H9 (cell line): ENCODE data around the gene TUBA1A. TPM values are rescaled to one million over a fixed set of nuclear protein-coding genes. Genes with fewer than 3 reads are reported as not detected.

ENCODE experiments used
- DNase-seq: peaks from one replicate; pipeline ENCODE4 v3.0.0-alpha.2; 2017
- H2AFZ ChIP-seq: one replicate; pipeline ENCODE4 v1.6.1; 2013; ENCODE audit warnings: mild to moderate bottlenecking, low read length, control low read depth, moderate library complexity
- H2AK5ac ChIP-seq: 2 replicates; pipeline ENCODE4 v1.6.1; 2013; ENCODE audit warnings: low read length, control low read depth, mixed read lengths; ENCODE audit not compliant: insufficient read length
- H2BK120ac ChIP-seq: one replicate; pipeline ENCODE4 v1.6.1; 2013; ENCODE audit warnings: low read depth, mild to moderate bottlenecking, low read length, control low read depth, inconsistent platforms; ENCODE audit not compliant: poor library complexity, severe bottlenecking
- H2BK12ac ChIP-seq: 2 replicates; pipeline ENCODE4 v1.6.1; 2013; ENCODE audit warnings: low read length, control low read depth, mixed read lengths, low read depth; ENCODE audit not compliant: insufficient read length
- H2BK15ac ChIP-seq: 2 replicates; pipeline ENCODE4 v1.6.1; 2013; ENCODE audit warnings: low read depth, low read length, control low read depth
- H2BK20ac ChIP-seq: one replicate; pipeline ENCODE4 v1.6.1; 2013; ENCODE audit warnings: low read depth, mild to moderate bottlenecking, low read length, control low read depth, inconsistent platforms; ENCODE audit not compliant: poor library complexity, severe bottlenecking
- H2BK5ac ChIP-seq: 2 replicates; pipeline ENCODE4 v1.6.1; 2013; ENCODE audit warnings: low read length, control low read depth, mixed read lengths; ENCODE audit not compliant: insufficient read length
- H3K14ac ChIP-seq: 2 replicates; pipeline ENCODE4 v1.6.1; 2013; ENCODE audit warnings: low read length, control low read depth; ENCODE audit not compliant: insufficient read depth
- H3K18ac ChIP-seq: 2 replicates; pipeline ENCODE4 v1.6.1; 2013; ENCODE audit warnings: low read depth, mild to moderate bottlenecking, mixed read lengths, low read length, control low read depth; ENCODE audit not compliant: insufficient read length
- H3K23ac ChIP-seq: 2 replicates; pipeline ENCODE4 v1.6.1; 2013; ENCODE audit warnings: low read length, control low read depth, mixed read lengths, low read depth; ENCODE audit not compliant: insufficient read length
- H3K23me2 ChIP-seq: 2 replicates; pipeline ENCODE4 v1.6.1; 2013; ENCODE audit warnings: low read depth, mild to moderate bottlenecking, mixed read lengths, low read length, control low read depth; ENCODE audit not compliant: insufficient read length, poor library complexity, severe bottlenecking
- H3K27ac ChIP-seq: 2 replicates; pipeline ENCODE4 v1.5.1; 2013; ENCODE audit warnings: low read length, control low read depth, mixed read lengths, low read depth; ENCODE audit not compliant: insufficient read length
- H3K27me3 ChIP-seq: 2 replicates; pipeline ENCODE4 v1.6.1; 2013; ENCODE audit warnings: low read length, control low read depth, inconsistent platforms; ENCODE audit not compliant: insufficient read depth
- H3K4ac ChIP-seq: 2 replicates; pipeline ENCODE4 v1.6.1; 2013; ENCODE audit warnings: low read depth, mild to moderate bottlenecking, control low read depth, inconsistent platforms, low read length, moderate library complexity
- H3K4me1 ChIP-seq: 2 replicates; pipeline ENCODE4 v1.6.1; 2013; ENCODE audit warnings: low read length, control low read depth, inconsistent platforms; ENCODE audit not compliant: insufficient read depth
- H3K4me2 ChIP-seq: 2 replicates; pipeline ENCODE4 v1.6.1; 2013; ENCODE audit warnings: low read length, control low read depth, mixed read lengths; ENCODE audit not compliant: insufficient read length, insufficient read depth
- H3K56ac ChIP-seq: 2 replicates; pipeline ENCODE4 v1.6.1; 2013; ENCODE audit warnings: low read depth, mild to moderate bottlenecking, mixed read lengths, low read length, control low read depth; ENCODE audit not compliant: insufficient read length
- H3K79me1 ChIP-seq: 2 replicates; pipeline ENCODE4 v1.6.1; 2013; ENCODE audit warnings: low read depth, mild to moderate bottlenecking, moderate library complexity, low read length, control low read depth, inconsistent platforms; ENCODE audit not compliant: insufficient read depth, poor library complexity, severe bottlenecking
- H3K79me2 ChIP-seq: 2 replicates; pipeline ENCODE4 v1.6.1; 2013; ENCODE audit warnings: low read length, control low read depth, inconsistent platforms; ENCODE audit not compliant: insufficient read depth
- H3K9ac ChIP-seq: 2 replicates; pipeline ENCODE4 v1.6.1; 2013; ENCODE audit warnings: low read length, control low read depth, mixed read lengths; ENCODE audit not compliant: insufficient read length; ENCODE audit errors: extremely low read depth
- H3K9me3 ChIP-seq: one replicate; pipeline ENCODE4 v1.6.1; 2013; ENCODE audit warnings: low read depth, low read length, inconsistent platforms; ENCODE audit not compliant: control insufficient read depth
- H3T11ph ChIP-seq: one replicate; pipeline ENCODE4 v1.6.1; 2013; ENCODE audit warnings: mild to moderate bottlenecking, low read length, control low read depth, inconsistent platforms
- H4K20me1 ChIP-seq: one replicate; pipeline ENCODE4 v1.6.1; 2013; ENCODE audit not compliant: control insufficient read depth, insufficient read length, insufficient read depth
- H4K5ac ChIP-seq: 2 replicates; pipeline ENCODE4 v1.6.1; 2013; ENCODE audit warnings: low read depth, mild to moderate bottlenecking, mixed read lengths, low read length, control low read depth; ENCODE audit not compliant: insufficient read length
- H4K8ac ChIP-seq: replicated peaks from 2 replicates; pipeline ENCODE4 v1.6.1; 2013; ENCODE audit warnings: low read length, control low read depth, mixed read lengths, low read depth; ENCODE audit not compliant: insufficient read length
- H4K91ac ChIP-seq: 2 replicates; pipeline ENCODE4 v1.6.1; 2013; ENCODE audit warnings: low read depth, mild to moderate bottlenecking, moderate library complexity, mixed read lengths, low read length, control low read depth; ENCODE audit not compliant: insufficient read length
- H3K27ac Mint-ChIP-seq, 3 experiments: 2 replicates in 2 of 3; 3 replicates in 1 of 3; pipeline ENCODE4 v1.8.0; 2020 to 2021; ENCODE audit warnings: mixed read lengths in 3 of 3, mild to moderate bottlenecking in 1 of 3, moderate library complexity in 1 of 3
- H3K27me3 Mint-ChIP-seq: 2 replicates; pipeline ENCODE4 v1.8.0; 2021; ENCODE audit warnings: low read depth, mild to moderate bottlenecking, moderate library complexity, mixed read lengths
- H3K36me3 Mint-ChIP-seq, 3 experiments: 2 replicates in 2 of 3; 3 replicates in 1 of 3; pipeline ENCODE4 v1.8.0; 2020 to 2021; ENCODE audit warnings: low read depth in 3 of 3, mixed read lengths in 3 of 3; ENCODE audit not compliant: insufficient read depth in 1 of 3
- H3K4me1 Mint-ChIP-seq, 2 experiments: 2 replicates each; pipeline ENCODE4 v1.8.0; 2020; ENCODE audit warnings: mixed read lengths in 2 of 2
- H3K4me3 Mint-ChIP-seq, 2 experiments: 2 replicates in 1 of 2; 3 replicates in 1 of 2; pipeline ENCODE4 v1.8.0; 2020 to 2021; ENCODE audit warnings: mild to moderate bottlenecking in 2 of 2, mixed read lengths in 2 of 2, moderate library complexity in 1 of 2
- H3K9me3 Mint-ChIP-seq, 2 experiments: 2 replicates in 1 of 2; 3 replicates in 1 of 2; pipeline ENCODE4 v1.8.0; 2020; ENCODE audit warnings: mild to moderate bottlenecking in 2 of 2, mixed read lengths in 2 of 2, moderate library complexity in 1 of 2
- WGBS: extraction: QIAGEN DNeasy Blood & Tissue Kit; methylation state at CpG from one replicate; pipeline ENCODE4 v1.1.7; 2013; ENCODE audit warnings: missing lambda C conversion rate, low lambda C conversion rate, mixed read lengths; ENCODE audit not compliant: insufficient read length; ENCODE audit errors: extremely low coverage; 5-methylcytosine and 5-hydroxymethylcytosine counted together
- total RNA-seq: library from RNA; stranded (reverse); gene quantifications from 2 replicates; pipeline ENCODE4 v1.2.1, GENCODE V29; 2021
- TF ChIP-seq, protein P1 (sequence below): fragments of 200-600 bp; sonication (generic); conservative IDR thresholded peaks from 3 replicates; pipeline ENCODE4 v1.8.0; 2021; ENCODE audit warnings: antibody characterized with exemption, mild to moderate bottlenecking

TUBA1A gene
- total RNA-seq, 1 experiment from 2014 or later: 149 TPM

DNA sequence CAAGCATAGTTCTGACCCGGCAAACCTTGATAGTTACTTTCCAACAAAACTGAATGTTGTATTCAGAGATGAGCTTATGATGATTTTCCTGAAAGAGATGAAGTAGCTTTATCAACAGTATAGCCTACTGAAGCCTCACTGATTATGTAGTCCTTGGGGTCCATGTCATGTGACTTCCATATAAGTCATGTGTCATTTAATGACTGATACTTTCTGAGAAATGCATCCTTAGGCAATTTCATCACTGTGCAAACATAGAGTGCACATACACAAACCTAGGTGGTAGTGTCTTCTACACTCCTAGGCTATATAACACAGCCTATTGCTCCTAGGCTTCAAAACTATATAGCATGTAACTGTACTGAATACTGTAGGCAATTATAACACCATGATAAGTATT is 47.5 kb upstream of the TUBA1A start:
- Mint-ChIP-seq H3K4me1 (peaks cover 27 to 30% of the 10 kb centered on the region in 2 experiments), H3K36me3 (no peaks in the 10 kb centered on the region), H3K27ac (no peak overlapping the region), H3K9me3 (no peaks in the 10 kb centered on the region; a peak in 1 of 5 replicates), H3K27me3 (peaks cover 8% of the 10 kb centered on the region), H3K4me3 (no peak overlapping the region)
- no peak overlapping the region for H4K8ac ChIP-seq
- no peak overlapping the region for H3K18ac ChIP-seq
- H2BK5ac ChIP-seq: no peak overlapping the region
- H3K56ac ChIP-seq: no peak overlapping the region
- H3K14ac ChIP-seq: no peak overlapping the region
- no peaks in the 10 kb centered on the region for H3K79me1 ChIP-seq
- H2BK12ac ChIP-seq: no peak overlapping the region
- H3K4ac ChIP-seq: no peak overlapping the region
- H3K27ac ChIP-seq: no peak overlapping the region
- H2BK15ac ChIP-seq: no peak overlapping the region
- no peak overlapping the region for H2AFZ ChIP-seq
- no peak overlapping the region for H4K91ac ChIP-seq
- H3T11ph ChIP-seq: no peak overlapping the region
- no peaks in the 10 kb centered on the region for H3K23me2 ChIP-seq
- DNase-seq: no peak
- H4K20me1 ChIP-seq: no peaks in the 10 kb centered on the region
- no peak overlapping the region for H3K9ac ChIP-seq
- TF ChIP-seq, protein P1, sequence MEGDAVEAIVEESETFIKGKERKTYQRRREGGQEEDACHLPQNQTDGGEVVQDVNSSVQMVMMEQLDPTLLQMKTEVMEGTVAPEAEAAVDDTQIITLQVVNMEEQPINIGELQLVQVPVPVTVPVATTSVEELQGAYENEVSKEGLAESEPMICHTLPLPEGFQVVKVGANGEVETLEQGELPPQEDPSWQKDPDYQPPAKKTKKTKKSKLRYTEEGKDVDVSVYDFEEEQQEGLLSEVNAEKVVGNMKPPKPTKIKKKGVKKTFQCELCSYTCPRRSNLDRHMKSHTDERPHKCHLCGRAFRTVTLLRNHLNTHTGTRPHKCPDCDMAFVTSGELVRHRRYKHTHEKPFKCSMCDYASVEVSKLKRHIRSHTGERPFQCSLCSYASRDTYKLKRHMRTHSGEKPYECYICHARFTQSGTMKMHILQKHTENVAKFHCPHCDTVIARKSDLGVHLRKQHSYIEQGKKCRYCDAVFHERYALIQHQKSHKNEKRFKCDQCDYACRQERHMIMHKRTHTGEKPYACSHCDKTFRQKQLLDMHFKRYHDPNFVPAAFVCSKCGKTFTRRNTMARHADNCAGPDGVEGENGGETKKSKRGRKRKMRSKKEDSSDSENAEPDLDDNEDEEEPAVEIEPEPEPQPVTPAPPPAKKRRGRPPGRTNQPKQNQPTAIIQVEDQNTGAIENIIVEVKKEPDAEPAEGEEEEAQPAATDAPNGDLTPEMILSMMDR: no peak
- WGBS: no CpG with 5 or more reads among the region's 1 CpG
- no peak overlapping the region for H2AK5ac ChIP-seq
- H4K5ac ChIP-seq: no peak overlapping the region
- no peak overlapping the region for H2BK120ac ChIP-seq
- no peak overlapping the region for H3K4me2 ChIP-seq
- H3K9me3 ChIP-seq: no peaks in the 10 kb centered on the region
- H3K27me3 ChIP-seq: no peaks in the 10 kb centered on the region
- H3K23ac ChIP-seq: no peak overlapping the region
- peaks cover 5% of the 10 kb centered on the region; the same call in 1 of the 2 replicates for H3K4me1 ChIP-seq
- no peaks in the 10 kb centered on the region for H3K79me2 ChIP-seq
- no peak overlapping the region for H2BK20ac ChIP-seq
